HCT116 (cell line): ENCODE measurements around the gene RBM20.

Experiments used
- CTCF ChIP-seq, 3 experiments: fragments of 200-600 bp in 1 of 3; sonication (generic) in 1 of 3; IDR thresholded peaks in 2 of 3; conservative IDR thresholded peaks in 1 of 3; 2 replicates each; pipeline ENCODE4 v1.5.1; 2012 to 2017; ENCODE audit warnings: low read depth in 2 of 3, low read length in 2 of 3, antibody characterized with exemption in 1 of 3, borderline replicate concordance in 1 of 3, control low read depth in 1 of 3, mild to moderate bottlenecking in 1 of 3, mixed read lengths in 1 of 3, mixed run types in 1 of 3, moderate library complexity in 1 of 3; ENCODE audit not compliant: insufficient read depth in 1 of 3
- POLR2AphosphoS5 ChIP-seq: IDR thresholded peaks from 2 replicates; pipeline ENCODE4 v1.6.1; 2011; ENCODE audit warnings: mild to moderate bottlenecking, low read depth, low read length, moderate library complexity

DNA sequence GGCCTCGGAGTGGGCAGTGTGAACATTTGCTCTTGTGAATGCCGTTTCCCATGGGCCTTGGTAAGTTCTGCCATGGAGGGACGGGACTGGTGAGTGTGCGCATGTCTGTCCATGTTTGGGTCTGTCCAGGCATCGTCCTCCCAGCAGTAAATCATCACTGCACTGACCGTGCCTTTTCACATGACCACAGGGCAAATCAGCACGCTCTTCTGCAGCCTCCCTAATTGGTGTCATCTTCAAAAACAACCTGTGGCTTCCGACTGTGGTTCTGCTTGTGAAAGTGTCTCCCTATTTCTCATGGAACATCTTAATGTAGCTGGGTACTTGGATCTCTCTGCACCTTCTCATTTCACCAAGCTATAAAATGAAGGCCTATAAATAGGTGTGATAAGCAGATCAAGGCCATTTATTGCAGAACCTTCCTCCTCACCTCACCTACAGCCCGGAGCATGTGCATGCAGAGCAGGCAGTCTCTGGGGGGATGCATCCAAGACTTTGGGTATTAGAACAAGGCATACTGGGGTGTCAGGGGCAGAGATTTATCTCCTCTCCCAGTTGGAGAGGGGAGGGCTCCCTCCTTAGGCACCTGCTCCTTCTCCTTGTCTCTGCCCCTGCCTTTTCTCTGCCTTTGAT is 77.4 kb downstream of the RBM20 start:
- no peak for TF ChIP-seq POLR2AphosphoS5
- TF ChIP-seq CTCF (IDR thresholded peaks at IDR 0.05 in 2 of 3, conservative IDR thresholded peaks at IDR 0.05 in 1 of 3; ENCODE audit: borderline replicate concordance in 1 of 3, insufficient read depth in 1 of 3, low read depth in 2 of 3, low read length in 2 of 3) = no peak
